Ishikawa (cell line): Measurements from ENCODE around the gene CLEC7A.

Experiments
- CEBPB ChIP-seq: IDR thresholded peaks from 2 replicates; pipeline ENCODE4 v1.6.1; 2012
- CREB1 ChIP-seq: IDR thresholded peaks from 2 replicates; pipeline ENCODE4 v1.6.1; 2012; ENCODE audit warnings: low read depth
- EGR1 ChIP-seq: IDR thresholded peaks from 2 replicates; pipeline ENCODE4 v1.6.1; 2012
- EP300 ChIP-seq: IDR thresholded peaks from 2 replicates; pipeline ENCODE4 v1.6.1; 2012; ENCODE audit warnings: borderline replicate concordance
- FOXM1 ChIP-seq: IDR thresholded peaks from 2 replicates; pipeline ENCODE4 v1.6.1; 2012; ENCODE audit warnings: low read depth, borderline replicate concordance
- MAX ChIP-seq: IDR thresholded peaks from 2 replicates; pipeline ENCODE4 v1.6.1; 2012
- NFIC ChIP-seq: IDR thresholded peaks from 2 replicates; pipeline ENCODE4 v1.6.1; 2012
- RAD21 ChIP-seq: IDR thresholded peaks from 2 replicates; pipeline ENCODE4 v1.6.1; 2012; ENCODE audit warnings: low read depth
- REST ChIP-seq: IDR thresholded peaks from 2 replicates; pipeline ENCODE4 v1.6.1; 2012; ENCODE audit warnings: low read depth, mild to moderate bottlenecking
- TAF1 ChIP-seq: IDR thresholded peaks from 2 replicates; pipeline ENCODE4 v1.6.1; 2012; ENCODE audit warnings: low read depth, mild to moderate bottlenecking
- TCF12 ChIP-seq: IDR thresholded peaks from 2 replicates; pipeline ENCODE4 v1.6.1; 2012; ENCODE audit warnings: low read depth
- TEAD4 ChIP-seq: IDR thresholded peaks from 2 replicates; pipeline ENCODE4 v1.6.1; 2012
- USF1 ChIP-seq: IDR thresholded peaks from 2 replicates; pipeline ENCODE4 v1.6.1; 2012
- YY1 ChIP-seq: IDR thresholded peaks from 2 replicates; pipeline ENCODE4 v1.6.1; 2012; ENCODE audit warnings: low read depth
- ZBTB7A ChIP-seq: IDR thresholded peaks from 2 replicates; pipeline ENCODE4 v1.6.1; 2012; ENCODE audit warnings: low read depth

The CLEC7A gene

GRCh38 chr12:10171973-10172728, 42.2 kb upstream of the CLEC7A start, which contains the start of gene OLR1:
Gene OLR1, minus strand, starts transcription at chr12:10172132. Its CDS starts 55 bp downstream, at chr12:10172077.
- no peak for TF ChIP-seq RAD21
- no peak for TF ChIP-seq YY1
- no peak for TF ChIP-seq TAF1
- no peak for TF ChIP-seq CREB1
- TF ChIP-seq TCF12, result no peak
- no peak for TF ChIP-seq NFIC
- no peak for TF ChIP-seq CEBPB
- no peak for TF ChIP-seq EGR1
- no peak for TF ChIP-seq TEAD4
- TF ChIP-seq FOXM1, result no peak
- TF ChIP-seq ZBTB7A, result no peak
- no peak for TF ChIP-seq USF1
- TF ChIP-seq REST, result no peak
- no peak for TF ChIP-seq MAX
- TF ChIP-seq EP300, result no peak

- no peak for TF ChIP-seq REST
- no peak for TF ChIP-seq YY1
- TF ChIP-seq TCF12, result no peak
- TF ChIP-seq TAF1, result no peak
- no peak for TF ChIP-seq TEAD4
- TF ChIP-seq MAX, result no peak
- TF ChIP-seq USF1, result no peak
- TF ChIP-seq NFIC, result no peak
- TF ChIP-seq RAD21, result no peak
- TF ChIP-seq EP300, result no peak
- TF ChIP-seq FOXM1, result no peak
- TF ChIP-seq CREB1, result no peak
- no peak for TF ChIP-seq EGR1
- TF ChIP-seq CEBPB, result no peak
- TF ChIP-seq ZBTB7A, result no peak
These were observed 40.2 kb upstream of the CLEC7A start for GRCh38 chr12:10170216-10170615.

- no peak for TF ChIP-seq TEAD4
- no peak for TF ChIP-seq YY1
- TF ChIP-seq EP300, result no peak
- TF ChIP-seq RAD21, result no peak
- no peak for TF ChIP-seq MAX
- TF ChIP-seq USF1, result no peak
- no peak for TF ChIP-seq TCF12
- TF ChIP-seq CEBPB, result no peak
- TF ChIP-seq FOXM1, result no peak
- no peak for TF ChIP-seq ZBTB7A
- TF ChIP-seq REST, result no peak
- TF ChIP-seq NFIC, result no peak
These were observed 39.1 kb upstream of the CLEC7A start for GRCh38 chr12:10169104-10169503.
